ENCODE measurements around the gene ANKRD22. TPM values are rescaled to one million over a fixed set of nuclear protein-coding genes. Genes with fewer than 3 reads are reported as not detected.

The ANKRD22 gene
- total and polyA plus RNA-seq, 9 of the 15 experiments (the other 6 are each of a cell fraction or from before 2014, with no cell fraction given): not detected

GRCh38 chr10:88787463-88787862 is 64.2 kb downstream of the ANKRD22 start:
- Histone ChIP-seq H3K9ac (ENCODE audit: insufficient read depth in 1 of 2, low read depth in 2 of 2, low read length in 2 of 2) (no peak overlapping the region), H3K4me1 (replicated peaks in 1 of 2; ENCODE audit: control insufficient read depth in 2 of 2, insufficient read depth in 2 of 2, low read length in 2 of 2) (no peaks in the 10 kb centered on the region), H3K27ac (ENCODE audit: extremely low read depth, low read depth, low read length) (no peak overlapping the region), H3K4me2 (ENCODE audit: insufficient read depth, low read length) (no peak overlapping the region), H3K27me3 (ENCODE audit: control insufficient read depth in 2 of 2, insufficient read depth in 2 of 2, low read length in 2 of 2) (no peaks in the 10 kb centered on the region), H3K79me2 (ENCODE audit: control insufficient read depth, insufficient read depth, low read length) (no peaks in the 10 kb centered on the region), H3K4me3 (no peak overlapping the region), H3K9me1 (ENCODE audit: control insufficient read depth, insufficient read depth, low read length) (no peaks in the 10 kb centered on the region), H3K36me3 (ENCODE audit: control insufficient read depth, insufficient read depth, low read length) (no peaks in the 10 kb centered on the region), H3K9me3 (replicated peaks; ENCODE audit: control insufficient read depth, insufficient read depth, low read depth, low read length) (no peaks in the 10 kb centered on the region), H2AFZ (ENCODE audit: low read depth, low read length) (no peak overlapping the region), H4K20me1 (replicated peaks; ENCODE audit: control insufficient read depth, insufficient read depth, low read length) (no peaks in the 10 kb centered on the region)
- no TSS peak for BruUV-seq (replicated peaks)
- no peak for DNase-seq (ENCODE audit: extremely low read depth in 1 of 4, low spot score in 3 of 4)
- TF ChIP-seq TCF3 (CRISPR knock-in tag; IDR thresholded peaks at IDR 0.05) (no peak), NFRKB (IDR thresholded peaks at IDR 0.05; ENCODE audit: low read depth) (no peak), BMI1 (IDR thresholded peaks at IDR 0.05; ENCODE audit: low read length) (no peak), ZNF263 (CRISPR knock-in tag; IDR thresholded peaks at IDR 0.05; ENCODE audit: borderline replicate concordance) (no peak), SAFB2 (IDR thresholded peaks at IDR 0.05; ENCODE audit: borderline replicate concordance, low read depth, low read length, severe bottlenecking) (no peak), ZNF696 (CRISPR knock-in tag; conservative IDR thresholded peaks at IDR 0.05) (no peak), ZFX (CRISPR knock-in tag; IDR thresholded peaks at IDR 0.05) (no peak), ZSCAN29 (IDR thresholded peaks at IDR 0.05) (no peak), RB1 (IDR thresholded peaks at IDR 0.05; ENCODE audit: low read depth) (no peak), POLR3G (IDR thresholded peaks at IDR 0.05; ENCODE audit: extremely low read depth, insufficient read length, insufficient replicate concordance) (no peak), ZNF449 (CRISPR knock-in tag; IDR thresholded peaks at IDR 0.05) (no peak), DACH1 (IDR thresholded peaks at IDR 0.05; ENCODE audit: partially characterized antibody) (no peak)
- in situ Hi-C loops (cut with MboI) (no loop called here), intact Hi-C loops (cut with micrococcal nuclease) (no loop called here)
- 2% methylated on average over 5 of the region's 5 CpGs for WGBS (ENCODE audit: insufficient coverage, low coverage, missing lambda C conversion rate)
- ATAC-seq: no peak
- CTCF ChIA-PET (ENCODE audit: low intra/inter-chr PET ratio): no interaction called here
- POLR2A ChIA-PET: interaction anchor here (1.1 kb wide), 1 partner anchor 17 kb away, joined by 3 read pairs; no protein-coding TSS in a partner anchor
- FAIRE-seq: no peak

Data from K562 (cell line).